ENCODE results near the gene FADS3. TPM values are rescaled to one million over a fixed set of nuclear protein-coding genes. Genes with fewer than 3 reads are reported as not detected.

Gene FADS3
- total and polyA plus RNA-seq, 2 of the 13 experiments (the other 11 are each of a cell fraction or from before 2014, with no cell fraction given): 13.4 to 23.2 TPM

DNA sequence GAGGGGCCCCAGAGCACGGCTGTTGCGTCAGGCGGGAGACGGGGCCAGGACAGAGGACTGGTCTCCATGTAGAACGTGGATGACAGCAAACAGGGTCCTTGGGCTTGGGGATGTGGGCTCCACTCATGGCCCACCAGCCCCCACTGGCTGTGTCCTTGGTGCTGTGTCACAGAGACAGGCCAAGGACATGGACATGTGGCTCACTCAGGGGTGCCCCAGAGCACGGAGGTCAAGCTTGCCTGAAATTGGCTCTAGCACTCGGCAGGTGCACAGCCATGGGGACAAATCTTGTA, 48.9 kb downstream of the FADS3 start (continued):
- TF ChIP-seq, protein P1, sequence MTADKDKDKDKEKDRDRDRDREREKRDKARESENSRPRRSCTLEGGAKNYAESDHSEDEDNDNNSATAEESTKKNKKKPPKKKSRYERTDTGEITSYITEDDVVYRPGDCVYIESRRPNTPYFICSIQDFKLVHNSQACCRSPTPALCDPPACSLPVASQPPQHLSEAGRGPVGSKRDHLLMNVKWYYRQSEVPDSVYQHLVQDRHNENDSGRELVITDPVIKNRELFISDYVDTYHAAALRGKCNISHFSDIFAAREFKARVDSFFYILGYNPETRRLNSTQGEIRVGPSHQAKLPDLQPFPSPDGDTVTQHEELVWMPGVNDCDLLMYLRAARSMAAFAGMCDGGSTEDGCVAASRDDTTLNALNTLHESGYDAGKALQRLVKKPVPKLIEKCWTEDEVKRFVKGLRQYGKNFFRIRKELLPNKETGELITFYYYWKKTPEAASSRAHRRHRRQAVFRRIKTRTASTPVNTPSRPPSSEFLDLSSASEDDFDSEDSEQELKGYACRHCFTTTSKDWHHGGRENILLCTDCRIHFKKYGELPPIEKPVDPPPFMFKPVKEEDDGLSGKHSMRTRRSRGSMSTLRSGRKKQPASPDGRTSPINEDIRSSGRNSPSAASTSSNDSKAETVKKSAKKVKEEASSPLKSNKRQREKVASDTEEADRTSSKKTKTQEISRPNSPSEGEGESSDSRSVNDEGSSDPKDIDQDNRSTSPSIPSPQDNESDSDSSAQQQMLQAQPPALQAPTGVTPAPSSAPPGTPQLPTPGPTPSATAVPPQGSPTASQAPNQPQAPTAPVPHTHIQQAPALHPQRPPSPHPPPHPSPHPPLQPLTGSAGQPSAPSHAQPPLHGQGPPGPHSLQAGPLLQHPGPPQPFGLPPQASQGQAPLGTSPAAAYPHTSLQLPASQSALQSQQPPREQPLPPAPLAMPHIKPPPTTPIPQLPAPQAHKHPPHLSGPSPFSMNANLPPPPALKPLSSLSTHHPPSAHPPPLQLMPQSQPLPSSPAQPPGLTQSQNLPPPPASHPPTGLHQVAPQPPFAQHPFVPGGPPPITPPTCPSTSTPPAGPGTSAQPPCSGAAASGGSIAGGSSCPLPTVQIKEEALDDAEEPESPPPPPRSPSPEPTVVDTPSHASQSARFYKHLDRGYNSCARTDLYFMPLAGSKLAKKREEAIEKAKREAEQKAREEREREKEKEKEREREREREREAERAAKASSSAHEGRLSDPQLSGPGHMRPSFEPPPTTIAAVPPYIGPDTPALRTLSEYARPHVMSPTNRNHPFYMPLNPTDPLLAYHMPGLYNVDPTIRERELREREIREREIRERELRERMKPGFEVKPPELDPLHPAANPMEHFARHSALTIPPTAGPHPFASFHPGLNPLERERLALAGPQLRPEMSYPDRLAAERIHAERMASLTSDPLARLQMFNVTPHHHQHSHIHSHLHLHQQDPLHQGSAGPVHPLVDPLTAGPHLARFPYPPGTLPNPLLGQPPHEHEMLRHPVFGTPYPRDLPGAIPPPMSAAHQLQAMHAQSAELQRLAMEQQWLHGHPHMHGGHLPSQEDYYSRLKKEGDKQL (CRISPR knock-in tag; IDR thresholded peaks at IDR 0.05; ENCODE audit: low read depth): no peak
- TF ChIP-seq SOX5 (CRISPR knock-in tag; IDR thresholded peaks at IDR 0.05; ENCODE audit: borderline replicate concordance) (no peak), ZSCAN29 (CRISPR knock-in tag; conservative IDR thresholded peaks at IDR 0.05) (no peak)

DNA sequence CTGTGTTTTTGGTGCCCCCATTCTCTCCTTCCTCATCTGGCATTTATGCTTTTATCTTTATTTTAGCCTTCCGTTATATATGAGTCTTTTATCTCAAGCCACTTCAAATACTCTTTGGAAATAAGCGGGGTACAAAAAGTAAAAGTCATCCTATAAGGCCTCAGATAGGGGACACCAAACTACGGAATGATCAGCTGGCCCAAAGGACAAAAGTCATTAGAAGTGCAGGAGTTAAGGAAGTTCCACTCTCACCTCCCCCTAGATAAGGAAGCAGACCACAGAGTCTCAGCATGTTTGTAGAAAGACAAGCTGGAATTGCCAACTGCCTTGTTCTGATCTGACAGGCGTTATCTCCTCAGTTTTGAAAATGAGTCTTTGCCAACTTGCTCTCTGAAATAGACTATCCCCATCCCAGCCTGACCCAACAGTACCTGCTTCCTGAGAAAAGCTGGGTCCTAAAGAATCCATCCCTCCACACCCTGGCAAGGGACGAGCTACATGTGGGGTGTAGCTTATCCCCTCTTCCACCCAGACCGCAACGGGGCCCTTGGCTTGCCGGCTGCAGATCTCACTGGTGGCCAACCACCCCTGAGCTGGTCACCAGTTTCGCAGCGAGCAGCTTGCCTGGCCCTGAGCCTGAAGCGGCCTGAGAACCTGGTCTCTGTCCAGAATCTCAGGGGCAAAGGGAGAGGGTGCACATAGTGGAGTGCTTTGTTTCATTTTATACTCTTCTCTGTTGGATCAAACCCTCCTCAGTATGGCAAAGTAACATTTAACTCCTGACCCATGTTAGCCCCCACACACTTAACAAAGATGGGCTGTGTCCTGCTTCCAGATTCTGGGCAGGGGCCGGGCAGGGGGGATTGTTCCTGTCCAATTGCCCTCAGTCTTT, 49.5 kb downstream of the FADS3 start:
- Histone ChIP-seq H3K36me3 (replicated peaks in 1 of 2; ENCODE audit: control insufficient read depth in 1 of 2, insufficient read depth in 2 of 2, low read length in 2 of 2) (peaks cover 3 to 45% of the 10 kb centered on the region in 2 experiments), H3K4me2 (ENCODE audit: low read depth, low read length) (no peak overlapping the region), H3K27me3 (ENCODE audit: control insufficient read depth in 1 of 2, insufficient read depth in 2 of 2, low read length in 2 of 2) (no peaks in the 10 kb centered on the region), H3K4me1 (ENCODE audit: insufficient read depth, low read length) (peaks cover 11% of the 10 kb centered on the region; the same call in 1 of the 2 replicates), H2AFZ (ENCODE audit: low read length) (no peak overlapping the region), H3K9me3 (ENCODE audit: low read length) (no peaks in the 10 kb centered on the region), H3K27ac (ENCODE audit: extremely low read length, insufficient read depth, low read length) (no peak overlapping the region), H3K9ac (ENCODE audit: insufficient read depth, low read depth, low read length) (no peak overlapping the region), H3K4me3 (replicated peaks in 1 of 3; ENCODE audit: insufficient read depth in 1 of 3, low read depth in 2 of 3, low read length in 3 of 3) (no peak overlapping the region), H3K79me2 (ENCODE audit: insufficient read depth, low read length) (no peaks in the 10 kb centered on the region), H4K20me1 (ENCODE audit: insufficient read depth, low read length) (no peaks in the 10 kb centered on the region)
- BruUV-seq (replicated peaks): TSS peak; percentile 39
- in situ Hi-C loops (cut with HindIII; ENCODE audit: extremely low pct_ligation_motif_present, low pct_unique_long_range_greater_than_20kb) (no loop called here), intact Hi-C loops (cut with micrococcal nuclease; ENCODE audit: unreplicated experiment) (no loop called here)
- WGBS (ENCODE audit: low lambda C conversion rate): 97% methylated on average over 8 of the region's 12 CpGs
- ChIA-PET POLR2A (no interaction called here), CTCF (ENCODE audit: low intra/inter-chr PET ratio, low total read pairs) (no interaction called here)
- FAIRE-seq (no peak), ATAC-seq (no peak), DNase-seq (ENCODE audit: low spot score) (no peak)
- TF ChIP-seq ZNF772 (CRISPR knock-in tag; IDR thresholded peaks at IDR 0.05) (no peak), PRMT3 (CRISPR knock-in tag; IDR thresholded peaks at IDR 0.05; ENCODE audit: borderline replicate concordance, low read depth) (no peak), ARNT2 (CRISPR knock-in tag; IDR thresholded peaks at IDR 0.05; ENCODE audit: low read depth) (no peak), PHF20 (CRISPR knock-in tag; IDR thresholded peaks at IDR 0.05) (no peak), CC2D1A (CRISPR knock-in tag; IDR thresholded peaks at IDR 0.05) (no peak), FOXA3 (CRISPR knock-in tag; IDR thresholded peaks at IDR 0.05) (no peak), SMAD3 (CRISPR knock-in tag; IDR thresholded peaks at IDR 0.05) (no peak), ZBTB21 (CRISPR knock-in tag; IDR thresholded peaks at IDR 0.05) (no peak), TCF7L2 (IDR thresholded peaks at IDR 0.05; ENCODE audit: low read depth, low read length) (no peak), ZNF350 (CRISPR knock-in tag; IDR thresholded peaks at IDR 0.05; ENCODE audit: borderline replicate concordance, low read depth) (no peak), ESRRA (CRISPR knock-in tag; IDR thresholded peaks at IDR 0.05; ENCODE audit: low read depth) (no peak), ZNF446 (CRISPR knock-in tag; IDR thresholded peaks at IDR 0.05) (no peak)
- TF ChIP-seq, protein P2, sequence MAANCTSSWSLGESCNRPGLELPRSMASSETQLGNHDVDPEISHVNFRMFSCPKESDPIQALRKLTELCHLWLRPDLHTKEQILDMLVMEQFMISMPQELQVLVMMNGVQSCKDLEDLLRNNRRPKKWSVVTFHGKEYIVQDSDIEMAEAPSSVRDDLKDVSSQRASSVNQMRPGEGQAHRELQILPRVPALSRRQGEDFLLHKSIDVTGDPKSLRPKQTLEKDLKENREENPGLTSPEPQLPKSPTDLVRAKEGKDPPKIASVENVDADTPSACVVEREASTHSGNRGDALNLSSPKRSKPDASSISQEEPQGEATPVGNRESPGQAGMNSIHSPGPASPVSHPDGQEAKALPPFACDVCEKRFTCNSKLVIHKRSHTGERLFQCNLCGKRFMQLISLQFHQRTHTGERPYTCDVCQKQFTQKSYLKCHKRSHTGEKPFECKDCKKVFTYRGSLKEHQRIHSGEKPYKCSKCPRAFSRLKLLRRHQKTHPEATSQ (CRISPR knock-in tag; IDR thresholded peaks at IDR 0.05; ENCODE audit: borderline replicate concordance): no peak
